HepG2 (cell line): Measurements from ENCODE around the gene TSNAXIP1. TPM values are rescaled to one million over a fixed set of nuclear protein-coding genes. Genes with fewer than 3 reads are reported as not detected.

Experiments
- DMTF1 ChIP-seq: sonication (generic); formaldehyde crosslinking; IDR thresholded peaks from 2 replicates; pipeline ENCODE4 v1.4.0; 2020; ENCODE audit warnings: mild to moderate bottlenecking, missing genetic modification reagents
- ETV6 ChIP-seq: sonication (generic); formaldehyde crosslinking; conservative IDR thresholded peaks from 2 replicates; pipeline ENCODE4 v1.4.0; 2020; ENCODE audit warnings: missing genetic modification reagents
- ISX ChIP-seq: sonication (generic); formaldehyde crosslinking; conservative IDR thresholded peaks from 2 replicates; pipeline ENCODE4 v1.5.0; 2020; ENCODE audit warnings: missing genetic modification reagents
- JDP2 ChIP-seq: sonication (generic); formaldehyde crosslinking; IDR thresholded peaks from 2 replicates; pipeline ENCODE4 v1.8.1; 2022; ENCODE audit warnings: missing genetic modification reagents, borderline replicate concordance
- LBX2 ChIP-seq: sonication (generic); formaldehyde crosslinking; IDR thresholded peaks from 2 replicates; pipeline ENCODE4 v1.5.0; 2020; ENCODE audit warnings: missing genetic modification reagents, mild to moderate bottlenecking, borderline replicate concordance
- MED8 ChIP-seq: sonication (generic); formaldehyde crosslinking; IDR thresholded peaks from 2 replicates; pipeline ENCODE4 v1.8.1; 2023; ENCODE audit warnings: mild to moderate bottlenecking, missing genetic modification reagents; ENCODE audit not compliant: insufficient replicate concordance
- NFYB ChIP-seq: sonication (generic); formaldehyde crosslinking; IDR thresholded peaks from 2 replicates; pipeline ENCODE4 v1.4.0; 2020; ENCODE audit warnings: missing genetic modification reagents
- PRPF4 ChIP-seq: fragments of 200-400 bp; formaldehyde crosslinking; IDR thresholded peaks from 2 replicates; pipeline ENCODE4 v1.6.1; 2016; ENCODE audit warnings: low read length, low read depth; ENCODE audit not compliant: poor library complexity, severe bottlenecking
- RFX1 ChIP-seq: fragments of 450-650 bp; IDR thresholded peaks from 2 replicates; pipeline ENCODE4 v1.6.1; 2017
- SKI ChIP-seq: fragments of 450-650 bp; IDR thresholded peaks from one replicate; pipeline ENCODE4 v1.6.1; 2018; ENCODE audit warnings: mild to moderate bottlenecking; ENCODE audit not compliant: partially characterized antibody
- ZFP37 ChIP-seq: sonication (generic); formaldehyde crosslinking; IDR thresholded peaks from 2 replicates; pipeline ENCODE4 v1.4.0; 2020; ENCODE audit warnings: missing genetic modification reagents, borderline replicate concordance
- ZIK1 ChIP-seq: sonication (generic); formaldehyde crosslinking; IDR thresholded peaks from 2 replicates; pipeline ENCODE4 v1.5.0; 2020; ENCODE audit warnings: mild to moderate bottlenecking, low read depth, missing genetic modification reagents, borderline replicate concordance
- ZNF296 ChIP-seq: sonication (generic); formaldehyde crosslinking; conservative IDR thresholded peaks from 2 replicates; pipeline ENCODE4 v1.5.0; 2020; ENCODE audit warnings: mild to moderate bottlenecking, missing genetic modification reagents
- ZNF605 ChIP-seq: sonication (generic); formaldehyde crosslinking; IDR thresholded peaks from 2 replicates; pipeline ENCODE4 v1.8.0; 2022; ENCODE audit warnings: mild to moderate bottlenecking, missing genetic modification reagents
- ZNF616 ChIP-seq: sonication (generic); formaldehyde crosslinking; IDR thresholded peaks from 2 replicates; pipeline ENCODE4 v1.5.0; 2020; ENCODE audit warnings: low read depth, mild to moderate bottlenecking, missing genetic modification reagents
- ZNF687 ChIP-seq: sonication (generic); formaldehyde crosslinking; IDR thresholded peaks from 2 replicates; pipeline ENCODE4 v1.5.1; 2020; ENCODE audit warnings: mild to moderate bottlenecking, missing genetic modification reagents, moderate library complexity
- ZNF747 ChIP-seq: sonication (generic); formaldehyde crosslinking; IDR thresholded peaks from 2 replicates; pipeline ENCODE4 v1.8.1; 2023; ENCODE audit warnings: missing genetic modification reagents, mild to moderate bottlenecking, borderline replicate concordance
- ZNF781 ChIP-seq: sonication (generic); formaldehyde crosslinking; IDR thresholded peaks from 2 replicates; pipeline ENCODE4 v1.5.1; 2020; ENCODE audit warnings: borderline replicate concordance, mild to moderate bottlenecking, missing genetic modification reagents; ENCODE audit errors: not compliant biosample characterization
- ZNF788 ChIP-seq: sonication (generic); formaldehyde crosslinking; IDR thresholded peaks from 2 replicates; pipeline ENCODE4 v1.5.0; 2020; ENCODE audit warnings: mild to moderate bottlenecking, missing genetic modification reagents, borderline replicate concordance
- polyA plus RNA-seq, 8 experiments: library from polyadenylated mRNA; depleted of rRNA in 3 of 8; stranded (reverse) in 7 of 8; unstranded in 1 of 8; fragments of >200 nt; fragmentation: Illumina TruSeq in 4 of 8; extraction: Trizol in 4 of 8; gene quantifications; 2 replicates each; pipeline versions ENCODE4 v1.2.1 to v1.2.3, GENCODE V29; 2011 to 2016; ENCODE audit warnings: low read depth in 4 of 8, missing spikeins in 1 of 8, mixed read lengths in 1 of 8; ENCODE audit not compliant: insufficient read depth in 1 of 8
- total RNA-seq, 5 experiments: library from RNA; depleted of rRNA; stranded (reverse); fragments of >200 nt; fragmentation: Illumina TruSeq; extraction: Trizol; gene quantifications; 2 replicates each; pipeline ENCODE4 v1.2.3, GENCODE V29; 2016; ENCODE audit warnings: low read depth in 1 of 5
- TF ChIP-seq, protein P1 (sequence below): sonication (generic); formaldehyde crosslinking; IDR thresholded peaks from 2 replicates; pipeline ENCODE4 v1.4.0; 2020; ENCODE audit warnings: mild to moderate bottlenecking, low read depth, missing genetic modification reagents

TSNAXIP1 gene
- total and polyA plus RNA-seq, 2 of the 13 experiments (the other 11 are each of a cell fraction or from before 2014, with no cell fraction given): 0.37 to 0.86 TPM

DNA sequence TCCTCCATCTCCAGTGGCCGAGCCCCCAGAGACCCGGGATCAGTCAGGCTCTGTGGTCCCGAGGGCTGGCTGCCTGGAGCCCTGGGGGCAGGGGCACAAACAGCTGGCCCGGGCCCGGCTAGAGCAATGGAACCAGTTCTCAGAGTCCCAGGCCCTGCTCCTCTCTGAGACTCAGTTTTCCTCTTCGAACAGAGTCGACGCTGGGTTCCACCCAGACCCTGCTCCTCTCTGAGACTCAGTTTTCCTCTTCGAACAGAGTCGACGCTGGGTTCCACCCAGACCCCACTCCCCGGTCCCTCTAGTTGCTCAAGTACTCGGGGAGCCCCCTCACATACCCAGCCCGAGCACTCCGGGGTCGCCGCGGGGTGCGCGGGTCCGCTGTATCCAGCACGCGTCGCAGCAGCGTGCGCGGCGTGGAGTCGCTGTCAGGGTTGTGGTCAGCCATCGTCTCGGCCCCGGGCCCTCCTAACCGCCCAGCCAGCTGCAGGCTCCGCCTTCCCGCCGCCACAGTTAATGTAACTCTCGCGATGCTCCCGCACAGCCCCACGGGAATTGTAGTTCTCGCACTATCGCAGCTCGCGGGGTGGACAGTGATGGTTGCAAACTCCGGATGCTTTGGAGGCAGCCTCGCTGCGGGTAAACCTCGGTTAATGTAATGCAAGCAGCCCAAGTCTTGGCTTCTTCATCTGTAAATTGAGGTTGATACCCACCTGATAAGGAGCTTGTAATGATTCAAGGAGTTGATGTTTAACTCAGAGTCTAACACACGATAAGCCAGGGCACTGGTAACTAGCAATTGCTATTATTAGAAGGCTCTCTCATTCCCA lies 26.9 kb downstream of the TSNAXIP1 start (continued):
- TF ChIP-seq, protein P1, sequence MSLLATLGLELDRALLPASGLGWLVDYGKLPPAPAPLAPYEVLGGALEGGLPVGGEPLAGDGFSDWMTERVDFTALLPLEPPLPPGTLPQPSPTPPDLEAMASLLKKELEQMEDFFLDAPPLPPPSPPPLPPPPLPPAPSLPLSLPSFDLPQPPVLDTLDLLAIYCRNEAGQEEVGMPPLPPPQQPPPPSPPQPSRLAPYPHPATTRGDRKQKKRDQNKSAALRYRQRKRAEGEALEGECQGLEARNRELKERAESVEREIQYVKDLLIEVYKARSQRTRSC (CRISPR knock-in tag): peak; percentile 49; the same call in 1 of the 2 replicates
- TF ChIP-seq ZFP37 (peak; percentile 50; the same call in 1 of the 2 replicates), ZNF781 (peak; percentile 88), MED8 (CRISPR knock-in tag) (peak; percentile 58), ZNF605 (CRISPR knock-in tag) (peak; percentile 99), ETV6 (CRISPR knock-in tag) (peak; percentile 75), PRPF4 (no peak), DMTF1 (no peak), NFYB (peak; percentile 45; the same call in 1 of the 2 replicates), ZNF747 (CRISPR knock-in tag) (peak; percentile 33; the same call in 1 of the 2 replicates), ZNF788 (CRISPR knock-in tag) (peak; percentile 59; the same call in 1 of the 2 replicates), ZIK1 (CRISPR knock-in tag) (peak; percentile 43; the same call in 1 of the 2 replicates), LBX2 (peak; percentile 81), SKI (peak; percentile 11), ZNF616 (CRISPR knock-in tag) (peak; percentile 76; the same call in 1 of the 2 replicates), ISX (CRISPR knock-in tag) (no peak; the same call in 1 of the 2 replicates), ZNF687 (CRISPR knock-in tag) (peak; percentile 98), ZNF296 (CRISPR knock-in tag) (no peak), RFX1 (no peak), JDP2 (CRISPR knock-in tag) (no peak)
